Spleen (tissue), 7 donors: Measurements from ENCODE around the gene KCP.
A peak's percentile ranks its signal among the peaks of the same experiment; 100 is the strongest.

ENCODE experiments used
- POLR2A ChIP-seq, 3 donors: fragments of 450-650 bp; IDR thresholded peaks; one replicate each; pipeline ENCODE4 v1.5.1; 2017; ENCODE audit warnings: antibody characterized with exemption in 3 of 3, mild to moderate bottlenecking in 1 of 3
- POLR2AphosphoS5 ChIP-seq, 3 donors: sonication (generic); formaldehyde crosslinking; IDR thresholded peaks; one replicate each; pipeline ENCODE4 v1.5.1; 2017; ENCODE audit warnings: antibody characterized with exemption in 3 of 3
- TF ChIP-seq, protein P1 (sequence below), 11 experiments: fragments of 200-600 bp in 7 of 11; fragments of 450-650 bp in 4 of 11; sonication (generic) in 4 of 11; IDR thresholded peaks in 8 of 11; conservative IDR thresholded peaks in 3 of 11; 1 replicate in 7 of 11; 2 replicates in 4 of 11; pipeline versions ENCODE4 v1.4.0 to v1.8.0; 2016 to 2021; ENCODE audit warnings: antibody characterized with exemption in 11 of 11, inconsistent platforms in 4 of 11, mild to moderate bottlenecking in 1 of 11
- donor health status: DM: no; HTN: no; CAD: no; lungs with moderate emphysema.
- donor health status: DM: no; HTN: no; CAD: no.
- donor health status: DM: no; HTN: no; CAD: no.

DNA sequence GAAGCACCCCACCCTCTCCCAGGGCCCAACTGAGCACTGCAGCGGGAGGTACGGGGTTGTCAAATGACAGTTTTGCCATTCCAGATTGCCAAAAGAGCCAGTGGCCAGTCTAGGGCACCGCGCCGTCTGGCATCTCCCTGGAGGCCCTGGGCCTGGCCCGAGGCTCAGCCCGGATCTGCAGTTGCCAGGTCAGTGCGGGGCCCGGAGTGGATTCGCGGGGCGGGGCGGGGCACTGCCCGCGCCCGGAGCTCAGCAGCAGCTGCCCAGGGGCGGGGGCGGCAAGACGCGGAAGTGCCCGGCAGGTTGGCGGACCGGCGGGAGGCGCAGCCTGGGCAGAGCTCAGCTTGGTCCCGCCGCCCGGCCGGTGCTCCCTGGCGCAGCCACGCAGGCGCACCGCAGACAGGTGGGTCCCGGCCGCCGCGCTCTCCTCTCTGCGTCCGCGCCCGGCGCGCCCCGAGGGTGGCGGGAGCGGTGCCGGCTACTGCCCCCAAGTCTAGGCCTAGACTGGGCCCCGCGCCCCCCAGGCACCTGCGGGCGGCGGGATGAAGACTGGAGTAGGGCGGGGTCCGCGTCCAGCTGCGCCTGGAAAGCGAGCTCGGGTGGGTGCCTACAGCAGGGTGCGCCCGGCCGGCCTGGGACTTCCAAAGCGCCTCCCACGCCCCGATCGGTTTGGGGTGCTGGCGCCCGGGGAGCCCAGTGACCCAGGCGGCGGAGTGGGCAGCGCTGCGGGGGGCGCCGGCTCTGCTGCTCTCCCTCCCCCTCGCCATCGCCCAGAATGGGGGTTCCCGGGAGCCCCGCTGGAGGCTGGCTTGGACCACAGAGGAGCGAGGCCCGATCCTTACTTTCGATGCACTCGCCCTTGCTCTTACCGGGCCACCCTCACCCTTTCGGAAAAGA, 27.4 kb upstream of the KCP start, which contains the start of gene IRF5:
- TF ChIP-seq, protein P1, sequence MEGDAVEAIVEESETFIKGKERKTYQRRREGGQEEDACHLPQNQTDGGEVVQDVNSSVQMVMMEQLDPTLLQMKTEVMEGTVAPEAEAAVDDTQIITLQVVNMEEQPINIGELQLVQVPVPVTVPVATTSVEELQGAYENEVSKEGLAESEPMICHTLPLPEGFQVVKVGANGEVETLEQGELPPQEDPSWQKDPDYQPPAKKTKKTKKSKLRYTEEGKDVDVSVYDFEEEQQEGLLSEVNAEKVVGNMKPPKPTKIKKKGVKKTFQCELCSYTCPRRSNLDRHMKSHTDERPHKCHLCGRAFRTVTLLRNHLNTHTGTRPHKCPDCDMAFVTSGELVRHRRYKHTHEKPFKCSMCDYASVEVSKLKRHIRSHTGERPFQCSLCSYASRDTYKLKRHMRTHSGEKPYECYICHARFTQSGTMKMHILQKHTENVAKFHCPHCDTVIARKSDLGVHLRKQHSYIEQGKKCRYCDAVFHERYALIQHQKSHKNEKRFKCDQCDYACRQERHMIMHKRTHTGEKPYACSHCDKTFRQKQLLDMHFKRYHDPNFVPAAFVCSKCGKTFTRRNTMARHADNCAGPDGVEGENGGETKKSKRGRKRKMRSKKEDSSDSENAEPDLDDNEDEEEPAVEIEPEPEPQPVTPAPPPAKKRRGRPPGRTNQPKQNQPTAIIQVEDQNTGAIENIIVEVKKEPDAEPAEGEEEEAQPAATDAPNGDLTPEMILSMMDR (IDR thresholded peaks at IDR 0.05 in 8 of 11, conservative IDR thresholded peaks at IDR 0.05 in 3 of 11), result no peak
- TF ChIP-seq POLR2A (IDR thresholded peaks at IDR 0.05), result no peak
- TF ChIP-seq POLR2AphosphoS5 (IDR thresholded peaks at IDR 0.05), result peak; percentile 52 to 74 (median 71)
